ENCODE measurements around the gene LRRC73. TPM values are rescaled to one million over a fixed set of nuclear protein-coding genes. Genes with fewer than 3 reads are reported as not detected.
A peak's percentile ranks its signal among the peaks of the same experiment; 100 is the strongest.
"Not testable (repeated sequence)": the region's sequence is repeated elsewhere in the genome, so short reads cannot be mapped to it uniquely, and the experiment has no call there.

Gene LRRC73
- total RNA-seq, 2 experiments from 2014 or later = 0.11 to 0.18 TPM

DNA sequence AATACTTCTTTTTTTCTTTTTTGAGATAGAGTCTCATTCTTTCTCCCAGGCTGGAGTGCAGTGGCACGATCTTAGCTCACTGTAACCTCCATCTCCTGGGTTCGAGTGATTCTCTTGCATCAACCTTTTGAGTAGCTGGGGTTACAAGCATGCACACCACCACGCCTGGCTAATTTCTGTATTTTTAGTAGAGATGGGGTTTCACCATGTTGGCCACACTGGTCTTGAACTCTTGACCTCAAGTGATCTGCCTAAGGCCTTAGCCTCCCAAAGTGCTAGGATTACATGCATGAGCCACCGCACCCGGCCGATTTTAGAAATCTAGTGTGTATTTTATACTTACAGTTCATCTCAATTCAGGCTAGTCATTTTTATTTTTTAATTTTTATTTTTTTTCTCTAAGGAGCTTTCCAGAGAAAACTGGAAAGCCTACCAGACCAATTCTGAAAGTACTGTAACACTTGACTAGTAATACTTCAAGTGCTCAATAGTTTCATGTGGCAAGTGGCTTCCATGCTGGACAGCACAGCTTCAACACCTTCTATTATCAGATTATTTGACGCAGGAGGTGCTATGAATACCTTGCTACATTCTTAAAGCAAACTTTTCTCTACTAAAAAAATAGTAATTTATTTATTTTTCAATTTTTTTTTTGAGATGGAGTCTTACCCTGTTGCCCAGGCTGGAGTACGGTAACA, 31.8 kb upstream of the LRRC73 start:
- Mint-ChIP-seq H3K9me3 (no peaks in the 10 kb centered on the region), H3K4me1 (ENCODE audit: low read depth) (no peaks in the 10 kb centered on the region), H3K4me3 (no peak overlapping the region), H3K27ac (peak overlapping the region; percentile 25), H3K36me3 (ENCODE audit: low read depth) (peaks cover 56% of the 10 kb centered on the region), H3K27me3 (no peaks in the 10 kb centered on the region)
- ChIA-PET POLR2A (interaction anchor here (1.1 to 1.5 kb wide), 2 partner anchors 9 to 25 kb away, joined by 5 read pairs; partner anchors contain the start of genes POLR1C and YIPF3), CTCF (interaction anchor here (1.0 kb wide), 1 partner anchor 20 kb away, joined by 3 read pairs; no protein-coding TSS in a partner anchor)
- TF ChIP-seq, protein P1, sequence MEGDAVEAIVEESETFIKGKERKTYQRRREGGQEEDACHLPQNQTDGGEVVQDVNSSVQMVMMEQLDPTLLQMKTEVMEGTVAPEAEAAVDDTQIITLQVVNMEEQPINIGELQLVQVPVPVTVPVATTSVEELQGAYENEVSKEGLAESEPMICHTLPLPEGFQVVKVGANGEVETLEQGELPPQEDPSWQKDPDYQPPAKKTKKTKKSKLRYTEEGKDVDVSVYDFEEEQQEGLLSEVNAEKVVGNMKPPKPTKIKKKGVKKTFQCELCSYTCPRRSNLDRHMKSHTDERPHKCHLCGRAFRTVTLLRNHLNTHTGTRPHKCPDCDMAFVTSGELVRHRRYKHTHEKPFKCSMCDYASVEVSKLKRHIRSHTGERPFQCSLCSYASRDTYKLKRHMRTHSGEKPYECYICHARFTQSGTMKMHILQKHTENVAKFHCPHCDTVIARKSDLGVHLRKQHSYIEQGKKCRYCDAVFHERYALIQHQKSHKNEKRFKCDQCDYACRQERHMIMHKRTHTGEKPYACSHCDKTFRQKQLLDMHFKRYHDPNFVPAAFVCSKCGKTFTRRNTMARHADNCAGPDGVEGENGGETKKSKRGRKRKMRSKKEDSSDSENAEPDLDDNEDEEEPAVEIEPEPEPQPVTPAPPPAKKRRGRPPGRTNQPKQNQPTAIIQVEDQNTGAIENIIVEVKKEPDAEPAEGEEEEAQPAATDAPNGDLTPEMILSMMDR (IDR thresholded peaks at IDR 0.05) = no peak
- ATAC-seq (no peak), DNase-seq (no peak)
- intact Hi-C loops (cut with micrococcal nuclease) = no loop called here

DNA sequence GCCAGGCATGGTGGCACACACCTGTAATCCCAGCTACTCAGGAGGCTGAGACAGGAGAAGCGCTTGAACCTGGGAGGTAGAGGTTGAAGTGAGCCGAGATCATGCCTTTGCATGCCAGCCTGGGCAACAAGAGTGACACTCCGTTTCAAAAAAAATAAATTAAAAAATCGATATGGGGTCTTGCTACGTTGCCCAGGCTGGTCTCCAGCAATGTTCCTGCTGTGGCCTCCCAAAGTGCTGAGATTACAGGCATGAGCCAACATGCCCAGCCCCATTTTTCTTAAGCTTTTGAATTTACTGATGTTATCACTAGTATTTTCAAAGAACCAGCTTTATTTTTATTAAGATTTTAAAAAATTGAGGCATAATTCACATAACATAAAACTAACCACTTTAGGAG, 30.4 kb upstream of the LRRC73 start:
- TF ChIP-seq, protein P1 (IDR thresholded peaks at IDR 0.05) = no peak
- intact Hi-C loops (cut with micrococcal nuclease) = no loop called here
- H3K9me3 Mint-ChIP-seq = no peaks in the 10 kb centered on the region
- H3K27ac Mint-ChIP-seq = no peak overlapping the region
- ChIA-PET POLR2A (interaction anchor here (1.4 kb wide), 1 partner anchor 19 kb away, joined by 4 read pairs; no protein-coding TSS in a partner anchor), CTCF (interaction anchor here (1.4 kb wide), 1 partner anchor 68 kb away, joined by 3 read pairs; no protein-coding TSS in a partner anchor)
- no peak for ATAC-seq
- H3K4me1 Mint-ChIP-seq (ENCODE audit: low read depth) = no peaks in the 10 kb centered on the region
- DNase-seq = no peak
- H3K4me3 Mint-ChIP-seq = no peak overlapping the region
- H3K36me3 Mint-ChIP-seq (ENCODE audit: low read depth) = peaks cover 49% of the 10 kb centered on the region
- no peaks in the 10 kb centered on the region for H3K27me3 Mint-ChIP-seq

DNA sequence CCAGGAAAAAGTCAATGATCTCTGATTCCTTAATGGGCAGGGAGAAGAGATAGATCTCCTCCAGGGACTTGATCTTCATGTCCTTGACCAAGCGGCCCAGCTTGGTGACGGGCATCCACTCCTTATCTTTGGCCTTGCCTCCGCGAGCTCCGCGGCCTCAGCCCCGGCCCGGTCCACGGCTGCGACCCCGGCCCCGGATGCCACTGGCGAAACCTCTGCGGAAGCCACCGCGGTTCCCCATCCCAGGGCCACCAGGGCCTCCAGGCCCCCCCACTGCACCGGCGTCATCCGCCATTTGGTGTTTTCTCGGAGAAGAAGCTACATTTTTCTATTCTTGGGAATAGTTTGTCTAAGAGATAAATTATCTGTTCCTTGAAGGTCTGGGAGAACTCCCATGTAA, 29.3 kb upstream of the LRRC73 start:
- intact Hi-C loops (cut with micrococcal nuclease); H3K27ac Mint-ChIP-seq; ATAC-seq; H3K27me3 Mint-ChIP-seq; H3K4me1 Mint-ChIP-seq (ENCODE audit: low read depth); POLR2A ChIA-PET; H3K9me3 Mint-ChIP-seq; H3K4me3 Mint-ChIP-seq; DNase-seq: not testable (repeated sequence)
- H3K36me3 Mint-ChIP-seq (ENCODE audit: low read depth) = peaks cover 45% of the 10 kb centered on the region
- CTCF ChIA-PET = interaction anchor here (1.5 kb wide), 1 partner anchor 12 kb away, joined by 6 read pairs; no protein-coding TSS in a partner anchor

DNA sequence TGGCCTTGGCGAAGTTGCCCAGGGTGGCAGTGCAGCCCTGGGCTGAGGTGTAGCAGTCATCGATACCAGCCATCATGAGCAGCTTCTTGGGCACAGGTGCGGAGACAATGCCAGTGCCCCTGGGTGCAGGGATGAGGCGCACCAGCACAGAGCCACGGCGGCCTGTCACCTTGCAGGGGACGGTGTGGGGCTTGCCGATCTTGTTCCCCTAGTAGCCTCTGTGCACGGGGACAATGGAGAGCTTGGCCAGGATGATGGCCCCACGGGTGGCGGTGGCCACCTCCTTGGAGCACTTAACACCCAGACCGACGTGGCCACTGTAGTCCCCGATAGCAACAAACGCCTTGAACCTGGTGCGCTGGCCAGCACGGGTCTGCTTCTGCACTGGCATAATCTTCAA, 28.8 kb upstream of the LRRC73 start:
- POLR2A ChIA-PET = interaction anchor here (0.8 kb wide), 1 partner anchor 111 kb away, joined by 3 read pairs; no protein-coding TSS in a partner anchor
- ATAC-seq; H3K4me3 Mint-ChIP-seq; H3K4me1 Mint-ChIP-seq (ENCODE audit: low read depth); H3K27me3 Mint-ChIP-seq; DNase-seq; H3K9me3 Mint-ChIP-seq; H3K27ac Mint-ChIP-seq; intact Hi-C loops (cut with micrococcal nuclease): not testable (repeated sequence)
- H3K36me3 Mint-ChIP-seq (ENCODE audit: low read depth) = peaks cover 42% of the 10 kb centered on the region
- CTCF ChIA-PET = interaction anchor here (1.5 to 1.7 kb wide), 2 partner anchors 12 to 70 kb away, joined by 6 to 9 read pairs; no protein-coding TSS in a partner anchor

GRCh38 chr6:43532201-43532600, 22.1 kb upstream of the LRRC73 start:
- H3K36me3 Mint-ChIP-seq (ENCODE audit: low read depth) = peaks cover 50% of the 10 kb centered on the region
- POLR2A ChIA-PET = interaction anchor here (0.5 to 7.0 kb wide), 8 partner anchors 12 to 305 kb away, joined by 3 to 91 read pairs (median 4); partner anchors contain the start of genes POLR1C and YIPF3
- no peaks in the 10 kb centered on the region for H3K9me3 Mint-ChIP-seq
- H3K4me1 Mint-ChIP-seq (ENCODE audit: low read depth) = no peaks in the 10 kb centered on the region
- intact Hi-C loops (cut with micrococcal nuclease) = no loop called here
- no peak for DNase-seq
- CTCF ChIA-PET = interaction anchor here (0.8 to 1.6 kb wide), 2 partner anchors 11 to 76 kb away, joined by 4 to 5 read pairs; no protein-coding TSS in a partner anchor
- TF ChIP-seq, protein P1 (IDR thresholded peaks at IDR 0.05) = no peak
- H3K27me3 Mint-ChIP-seq = no peaks in the 10 kb centered on the region
- no peak overlapping the region for H3K4me3 Mint-ChIP-seq
- ATAC-seq = no peak
- no peak overlapping the region for H3K27ac Mint-ChIP-seq
